Dermis lymphatic vessel endothelial cell (primary cell): ENCODE data around the gene CD6. TPM values are rescaled to one million over a fixed set of nuclear protein-coding genes. Genes with fewer than 3 reads are reported as not detected.

ENCODE experiments used
- total RNA-seq: library from RNA; depleted of rRNA; stranded (reverse); fragments of >200 nt; gene quantifications from 2 replicates; pipeline ENCODE4 v1.2.1, GENCODE V29; 2014

CD6 gene
- not detected in 2 replicates for total RNA-seq

GRCh38 chr11:60971520-60971919, at the start of gene CD6:
TSS of gene CD6 (plus strand) at chr11:60971680. CDS start at chr11:60971866, 186 bp downstream.

GRCh38 chr11:60924110-60924905, 47.2 kb upstream of the CD6 start, which contains the start of gene TMEM132A:
TSS of gene TMEM132A (plus strand) at chr11:60924460. CDS start at chr11:60924634, 174 bp downstream.

GRCh38 chr11:60951904-60952741, 19.4 kb upstream of the CD6 start, which contains the start of gene SLC15A3:
TSS of gene SLC15A3 (minus strand) at chr11:60952176. CDS start at chr11:60951551, 625 bp downstream.

Other genes with a start within 250 kb of the CD6 start
- not detected in 2 replicates for gene MS4A18, start 247.0 kb upstream of the CD6 start, total RNA-seq
- gene MS4A15, start 214.8 kb upstream of the CD6 start, total RNA-seq: 0.09 TPM in 1 of 2 replicates, not detected in the other
- not detected in 2 replicates for gene MS4A10, start 186.3 kb upstream of the CD6 start, total RNA-seq
- gene CCDC86, start 129.6 kb upstream of the CD6 start, total RNA-seq: 6.4 and 13.7 TPM in 2 replicates
- gene PTGDR2, start 115.7 kb upstream of the CD6 start, total RNA-seq: under 0.01 TPM in 1 of 2 replicates, not detected in the other
- not detected in 2 replicates for gene ZP1, start 104.1 kb upstream of the CD6 start, total RNA-seq
- gene PRPF19, start 65.1 kb upstream of the CD6 start, total RNA-seq: 49.7 and 61.8 TPM in 2 replicates
- gene TMEM109, start 57.5 kb upstream of the CD6 start, total RNA-seq: 78.5 and 86.1 TPM in 2 replicates
- 61.3 and 76.5 TPM in 2 replicates for gene TMEM132A, start 47.2 kb upstream of the CD6 start, total RNA-seq
- gene SLC15A3, start 19.5 kb upstream of the CD6 start, total RNA-seq: 5.1 and 10.3 TPM in 2 replicates
- not detected in 2 replicates for gene CD5, start 130.8 kb downstream of the CD6 start, total RNA-seq
- 5.7 and 7.0 TPM in 2 replicates for gene VPS37C, start 189.7 kb downstream of the CD6 start, total RNA-seq
- not detected in 2 replicates for gene PGA3, start 231.8 kb downstream of the CD6 start, total RNA-seq